Mucosa of rectum (tissue), 2 donors: ENCODE measurements around the gene FADS2.

Source experiments
- H3K27ac ChIP-seq, 2 donors: one replicate each; pipeline ENCODE4 v1.7.0; 2013; ENCODE audit warnings: inconsistent platforms in 2 of 2, low read depth in 2 of 2, low read length in 2 of 2
- H3K27me3 ChIP-seq, 2 donors: one replicate each; pipeline ENCODE4 v1.7.0; 2013; ENCODE audit warnings: low read length in 2 of 2; ENCODE audit not compliant: control insufficient read depth in 2 of 2, insufficient read depth in 2 of 2
- H3K36me3 ChIP-seq, 2 donors: one replicate each; pipeline ENCODE4 v1.7.0; 2013; ENCODE audit warnings: low read length in 2 of 2; ENCODE audit not compliant: control insufficient read depth in 2 of 2, insufficient read depth in 2 of 2
- H3K4me1 ChIP-seq, 2 donors: one replicate each; pipeline ENCODE4 v1.7.0; 2013; ENCODE audit warnings: low read length in 2 of 2, mild to moderate bottlenecking in 1 of 2; ENCODE audit not compliant: control insufficient read depth in 2 of 2, insufficient read depth in 2 of 2
- H3K4me3 ChIP-seq, 2 donors: one replicate each; pipeline ENCODE4 v1.7.0; 2013; ENCODE audit warnings: low read length in 2 of 2
- H3K9ac ChIP-seq, 2 donors: one replicate each; pipeline ENCODE4 v1.7.0; 2013; ENCODE audit warnings: low read length in 2 of 2, low read depth in 1 of 2, mild to moderate bottlenecking in 1 of 2
- H3K9me3 ChIP-seq, 2 donors: one replicate each; pipeline ENCODE4 v1.7.0; 2013; ENCODE audit warnings: low read length in 2 of 2; ENCODE audit not compliant: control insufficient read depth in 2 of 2
- donor health status: healthy.
- donor health status: Normal muscosa, but diverticular disease.

FADS2 gene

GRCh38 chr11:61866958-61867343 lies 38.9 kb downstream of the FADS2 start:
- peaks cover 2 to 5% of the 10 kb centered on the region in 2 donors for H3K4me1 ChIP-seq
- H3K9ac ChIP-seq: no peak overlapping the region
- H3K27ac ChIP-seq: no peak overlapping the region
- peaks cover 3 to 4% of the 10 kb centered on the region in 2 donors for H3K27me3 ChIP-seq
- no peak overlapping the region for H3K4me3 ChIP-seq
- no peaks in the 10 kb centered on the region for H3K36me3 ChIP-seq
- no peaks in the 10 kb centered on the region for H3K9me3 ChIP-seq

DNA sequence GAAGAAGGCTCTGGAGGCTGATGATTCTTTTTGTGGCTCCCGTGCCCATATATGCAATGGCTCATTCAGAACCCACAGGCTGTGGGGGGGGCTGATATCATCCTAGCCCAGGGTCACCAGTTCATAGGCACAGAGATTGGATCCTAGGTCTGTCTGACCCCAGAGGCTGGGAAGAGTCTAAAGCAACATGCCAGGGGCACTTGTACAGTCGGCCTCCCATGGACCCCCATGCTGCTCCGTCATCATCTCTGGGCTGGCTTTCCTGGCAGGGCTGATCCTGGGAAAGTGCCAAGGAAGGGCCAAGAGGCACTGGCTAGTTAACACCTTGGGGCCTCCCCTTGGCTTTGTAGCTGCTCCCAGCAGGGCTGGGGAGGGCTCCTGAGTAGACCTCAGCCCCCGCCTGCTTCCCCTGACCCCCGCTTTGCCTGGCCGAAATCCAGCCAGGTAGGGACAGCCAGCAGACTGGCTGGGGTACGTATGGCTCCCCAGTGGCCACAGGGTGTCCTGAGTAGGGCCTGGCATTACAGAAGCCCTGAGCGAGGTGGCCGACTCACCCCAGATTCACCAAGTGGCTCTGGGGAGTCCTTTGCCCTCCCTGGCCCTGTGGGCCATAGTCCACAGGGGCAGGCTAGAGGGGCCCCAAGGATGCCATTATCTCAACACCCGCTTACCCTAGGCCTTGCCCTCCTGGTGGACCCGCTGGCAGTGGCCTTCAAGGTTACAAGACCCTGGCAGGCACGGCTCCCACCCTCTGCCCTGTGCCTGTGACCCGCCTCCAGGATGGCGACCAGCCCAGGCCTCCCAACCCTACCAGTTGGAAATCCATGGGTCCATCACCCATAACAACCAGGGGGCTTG lies 40.7 kb downstream of the FADS2 start:
- peaks cover 2 to 5% of the 10 kb centered on the region in 2 donors for H3K4me1 ChIP-seq
- no peak overlapping the region for H3K4me3 ChIP-seq
- H3K9me3 ChIP-seq: no peaks in the 10 kb centered on the region
- H3K36me3 ChIP-seq: no peaks in the 10 kb centered on the region
- peaks cover 3 to 4% of the 10 kb centered on the region in 2 donors for H3K27me3 ChIP-seq
- no peak overlapping the region for H3K9ac ChIP-seq
- H3K27ac ChIP-seq: no peak overlapping the region

- Histone ChIP-seq H3K27ac (no peak overlapping the region), H3K9ac (no peak overlapping the region), H3K36me3 (no peaks in the 10 kb centered on the region), H3K4me3 (no peak overlapping the region), H3K4me1 (peaks cover 2 to 5% of the 10 kb centered on the region in 2 donors), H3K27me3 (peaks cover 3 to 4% of the 10 kb centered on the region in 2 donors), H3K9me3 (no peaks in the 10 kb centered on the region)
Observed at GRCh38 chr11:61869429-61869707, 41.3 kb downstream of the FADS2 start.

- no peak overlapping the region for H3K9ac ChIP-seq
- H3K36me3 ChIP-seq: no peaks in the 10 kb centered on the region
- H3K27ac ChIP-seq: no peak overlapping the region
- peaks cover 3 to 4% of the 10 kb centered on the region in 2 donors for H3K27me3 ChIP-seq
- no peak overlapping the region for H3K4me3 ChIP-seq
- no peaks in the 10 kb centered on the region for H3K9me3 ChIP-seq
- peaks cover 2 to 5% of the 10 kb centered on the region in 2 donors for H3K4me1 ChIP-seq
Observed at GRCh38 chr11:61869708-61870451, 41.8 kb downstream of the FADS2 start.

DNA sequence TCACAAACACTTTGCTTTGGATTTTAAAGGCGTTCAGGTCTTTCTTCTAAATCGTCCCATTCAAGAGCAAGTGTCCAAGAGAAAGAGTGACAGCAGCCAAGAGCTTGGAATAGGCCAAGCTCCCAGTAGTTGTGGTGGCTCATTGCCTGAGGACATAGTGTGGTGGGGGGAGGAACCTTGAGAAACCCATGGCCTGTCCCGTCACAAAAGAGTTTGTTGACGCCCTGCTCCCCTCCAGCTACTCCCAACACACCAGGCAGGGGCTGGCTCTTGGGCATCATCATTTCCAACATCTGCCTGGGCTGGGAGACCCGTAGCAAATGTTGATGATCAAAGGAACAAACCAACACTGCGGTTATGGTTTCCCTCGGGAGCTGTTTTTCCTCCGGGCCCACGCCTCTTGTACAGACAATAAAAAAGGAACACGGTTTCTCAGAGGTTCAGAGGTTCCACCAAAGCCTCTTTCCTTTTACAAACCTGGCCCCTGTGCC lies 42.5 kb downstream of the FADS2 start:
- Histone ChIP-seq H3K4me1 (peaks cover 2 to 5% of the 10 kb centered on the region in 2 donors), H3K27ac (no peak overlapping the region), H3K36me3 (no peaks in the 10 kb centered on the region), H3K9me3 (no peaks in the 10 kb centered on the region), H3K27me3 (peaks cover 3 to 4% of the 10 kb centered on the region in 2 donors), H3K9ac (no peak overlapping the region), H3K4me3 (no peak overlapping the region)

- Histone ChIP-seq H3K9ac (no peak overlapping the region), H3K36me3 (no peaks in the 10 kb centered on the region), H3K4me3 (peak overlapping the region in 1 of 2 donors; percentile 31)
Observed at GRCh38 chr11:61871158-61871597, 43.1 kb downstream of the FADS2 start.

GRCh38 chr11:61872935-61873565 lies 45.0 kb downstream of the FADS2 start:
- Histone ChIP-seq H3K36me3 (no peaks in the 10 kb centered on the region), H3K4me1 (peaks cover 2 to 5% of the 10 kb centered on the region in 2 donors), H3K27ac (no peak overlapping the region), H3K9ac (no peak overlapping the region), H3K4me3 (no peak overlapping the region), H3K27me3 (peaks cover 3 to 4% of the 10 kb centered on the region in 2 donors), H3K9me3 (no peaks in the 10 kb centered on the region)

More at GRCh38 chr11:61871158-61871597, 43.1 kb downstream of the FADS2 start:
- peaks cover 2 to 5% of the 10 kb centered on the region in 2 donors for H3K4me1 ChIP-seq
- peaks cover 3 to 4% of the 10 kb centered on the region in 2 donors for H3K27me3 ChIP-seq
- no peaks in the 10 kb centered on the region for H3K9me3 ChIP-seq
- H3K27ac ChIP-seq: no peak overlapping the region

DNA sequence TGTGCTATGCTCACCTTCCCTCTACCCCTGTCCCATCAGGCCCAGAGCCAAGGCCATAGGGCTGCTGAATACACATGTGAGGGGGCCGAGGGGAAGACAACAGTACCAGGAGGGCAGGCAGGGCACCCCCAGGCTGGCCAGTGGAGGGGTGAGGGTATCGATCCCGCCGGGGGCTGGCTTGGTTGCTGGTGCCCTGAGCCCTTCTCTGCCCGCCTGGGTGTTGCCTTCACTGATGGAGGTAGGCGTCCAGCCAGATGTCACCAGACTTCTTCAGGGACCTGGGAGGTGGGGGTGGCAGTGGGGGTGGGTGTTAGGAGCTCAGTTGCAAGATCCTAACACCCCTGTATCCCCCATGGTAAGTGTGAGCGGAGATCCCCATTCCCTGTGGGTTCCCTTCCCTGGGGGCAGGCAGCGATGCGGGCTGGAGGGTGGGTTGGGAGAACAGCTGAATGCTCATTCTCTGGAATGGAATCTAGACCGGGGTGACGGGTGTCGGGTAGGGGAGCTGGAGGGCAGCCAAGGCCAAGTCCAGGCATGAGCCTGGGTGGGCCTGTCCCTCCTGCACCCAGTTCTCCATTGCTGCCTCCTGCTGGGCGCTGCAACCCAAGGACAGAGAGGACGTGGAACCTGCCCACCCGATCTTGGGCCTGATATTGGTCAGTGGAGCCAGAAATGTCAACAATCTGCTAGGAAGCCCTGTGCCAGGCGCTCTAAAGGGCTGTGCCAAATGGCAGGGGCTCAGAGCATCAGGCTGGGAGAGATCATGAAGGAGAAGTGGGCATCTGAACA lies 45.7 kb downstream of the FADS2 start:
- H3K27ac ChIP-seq: no peak overlapping the region
- no peaks in the 10 kb centered on the region for H3K36me3 ChIP-seq
- no peak overlapping the region for H3K9ac ChIP-seq
- H3K4me1 ChIP-seq: peaks cover 2 to 5% of the 10 kb centered on the region in 2 donors
- H3K4me3 ChIP-seq: no peak overlapping the region
- H3K9me3 ChIP-seq: no peaks in the 10 kb centered on the region
- peaks cover 3 to 4% of the 10 kb centered on the region in 2 donors for H3K27me3 ChIP-seq

- Histone ChIP-seq H3K4me1 (peaks cover 2 to 5% of the 10 kb centered on the region in 2 donors), H3K9me3 (no peaks in the 10 kb centered on the region), H3K4me3 (no peak overlapping the region), H3K27ac (no peak overlapping the region), H3K27me3 (peaks cover 3 to 4% of the 10 kb centered on the region in 2 donors), H3K36me3 (no peaks in the 10 kb centered on the region), H3K9ac (no peak overlapping the region)
Observed at GRCh38 chr11:61874377-61874809, 46.3 kb downstream of the FADS2 start.
